T-helper 2 cell treated with Interferon-gamma antibody and Interleukin-4, amounts not matched to agents 100 ng/mL and 5 ng/mL, for 36 hours (primary cell): Measurements from ENCODE around the gene TMEM269. TPM values are rescaled to one million over a fixed set of nuclear protein-coding genes. Genes with fewer than 3 reads are reported as not detected.

Experiments used
- intact Hi-C: fragments of 100-400 bp; cut with micrococcal nuclease; formaldehyde crosslinking; loops from one replicate; pipeline ENCODE4 v1.15.1; 2023
- total RNA-seq: library from RNA; stranded (reverse); gene quantifications from 2 replicates; pipeline ENCODE4 v1.2.3, GENCODE V29; 2022

The TMEM269 gene
- total RNA-seq, result 0.11 and 0.23 TPM in 2 replicates

- intact Hi-C loops, result loop anchor here (2.0 kb wide), 1 partner anchor 34 kb away; no protein-coding TSS in a partner anchor
Measured at GRCh38 chr1:42784946-42785693, at the start of gene TMEM269. Gene TMEM269, plus strand, starts transcription at chr1:42784991. Its CDS starts 4,903 bp downstream, at chr1:42789894.

- intact Hi-C loops, result no loop called here
Measured at GRCh38 chr1:42735056-42735455, 49.7 kb upstream of the TMEM269 start.

- intact Hi-C loops, result no loop called here
Measured at GRCh38 chr1:42735477-42736105, 49.2 kb upstream of the TMEM269 start.

- intact Hi-C loops, result no loop called here
Measured at GRCh38 chr1:42736152-42736551, 48.6 kb upstream of the TMEM269 start.

- intact Hi-C loops, result no loop called here
Measured at GRCh38 chr1:42736571-42737200, 48.1 kb upstream of the TMEM269 start.

GRCh38 chr1:42737257-42737656 lies 47.5 kb upstream of the TMEM269 start:
- intact Hi-C loops, result no loop called here

GRCh38 chr1:42737986-42738677 lies 46.7 kb upstream of the TMEM269 start:
- intact Hi-C loops, result no loop called here

- intact Hi-C loops, result no loop called here
Measured at GRCh38 chr1:42738678-42739226, 46.0 kb upstream of the TMEM269 start.

- intact Hi-C loops, result no loop called here
Measured at GRCh38 chr1:42739753-42740700, 44.8 kb upstream of the TMEM269 start, which contains the start of gene CLDN19. Gene CLDN19, minus strand, starts transcription at chr1:42740236. Its CDS starts 173 bp downstream, at chr1:42740063.

GRCh38 chr1:42740851-42741580 lies 43.8 kb upstream of the TMEM269 start:
- intact Hi-C loops, result no loop called here

- intact Hi-C loops, result no loop called here
Measured at GRCh38 chr1:42741706-42742105, 43.1 kb upstream of the TMEM269 start.

- intact Hi-C loops, result no loop called here
Measured at GRCh38 chr1:42742141-42742540, 42.6 kb upstream of the TMEM269 start.

GRCh38 chr1:42742617-42743316 lies 42.0 kb upstream of the TMEM269 start:
- intact Hi-C loops, result no loop called here

- intact Hi-C loops, result no loop called here
Measured at GRCh38 chr1:42743317-42744147, 41.3 kb upstream of the TMEM269 start.

GRCh38 chr1:42744148-42744413 lies 40.7 kb upstream of the TMEM269 start:
- intact Hi-C loops, result no loop called here

- intact Hi-C loops, result loop anchor here (2.0 kb wide), 1 partner anchor 167 kb away; no protein-coding TSS in a partner anchor
Measured at GRCh38 chr1:42745851-42746250, 38.9 kb upstream of the TMEM269 start.

GRCh38 chr1:42746436-42747105 lies 38.2 kb upstream of the TMEM269 start:
- intact Hi-C loops, result loop anchor here (2.0 kb wide), 1 partner anchor 168 kb away; no protein-coding TSS in a partner anchor
